Fibroblast of skin of back (primary cell): ENCODE data around the gene DIDO1.
"Not testable (repeated sequence)": the region's sequence is repeated elsewhere in the genome, so short reads cannot be mapped to it uniquely, and the experiment has no call there.

Experiments used
- DNase-seq: peaks from one replicate; pipeline ENCODE4 v3.0.0-alpha.2; 2013

Gene DIDO1

DNA sequence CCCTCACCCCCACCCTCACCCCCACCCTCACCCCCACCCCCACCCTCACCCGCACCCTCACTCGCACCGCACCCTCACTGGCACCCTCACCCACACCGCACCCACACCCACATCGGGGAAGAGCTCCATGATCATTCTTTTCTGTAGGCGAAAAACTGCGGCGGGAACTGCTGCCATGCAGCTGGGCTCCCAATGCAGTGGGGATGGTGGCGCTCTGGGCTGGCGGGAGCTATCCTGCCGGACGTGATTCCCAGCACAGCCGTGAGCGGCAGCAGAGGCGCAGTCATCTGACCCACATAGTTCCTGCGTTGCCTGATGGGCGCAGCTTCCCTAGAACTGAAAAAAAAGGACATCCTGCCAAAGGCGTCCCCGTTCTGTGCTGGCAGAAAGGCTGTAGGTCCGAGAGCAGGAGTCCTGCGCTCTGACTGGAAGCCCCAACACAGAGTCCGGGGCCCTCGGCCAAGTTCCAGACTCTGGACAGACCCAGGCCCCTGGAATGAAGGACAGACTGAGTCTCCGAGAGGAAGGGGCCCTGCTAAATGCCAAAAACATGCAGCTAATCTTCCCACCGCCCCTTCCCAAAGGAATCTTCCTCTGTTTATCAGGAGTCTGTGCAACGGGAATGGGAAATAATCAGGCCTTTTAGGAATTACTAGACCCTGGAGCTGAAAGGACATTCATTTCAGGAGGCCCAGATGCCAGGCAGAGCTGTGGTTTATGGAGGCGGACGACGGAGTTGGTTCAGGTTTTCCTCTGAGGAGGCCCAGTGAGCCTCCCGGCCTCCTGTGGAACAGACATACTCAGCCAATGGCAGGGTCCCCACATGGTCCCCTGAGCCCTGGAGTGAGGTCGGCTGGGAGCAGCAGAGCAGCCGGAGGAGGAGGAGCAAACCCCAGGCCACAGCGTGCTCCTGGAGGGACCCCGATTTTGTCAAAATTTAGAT is 50.6 kb downstream of the DIDO1 start:
- DNase-seq: peak; percentile 89

GRCh38 chr20:62874964-62875344 is 51.4 kb downstream of the DIDO1 start:
- DNase-seq: no peak

GRCh38 chr20:62873681-62874031 is 52.6 kb downstream of the DIDO1 start:
- peak; percentile 62 for DNase-seq

- no peak for DNase-seq
Observed at GRCh38 chr20:62873280-62873679, 53.0 kb downstream of the DIDO1 start.

DNA sequence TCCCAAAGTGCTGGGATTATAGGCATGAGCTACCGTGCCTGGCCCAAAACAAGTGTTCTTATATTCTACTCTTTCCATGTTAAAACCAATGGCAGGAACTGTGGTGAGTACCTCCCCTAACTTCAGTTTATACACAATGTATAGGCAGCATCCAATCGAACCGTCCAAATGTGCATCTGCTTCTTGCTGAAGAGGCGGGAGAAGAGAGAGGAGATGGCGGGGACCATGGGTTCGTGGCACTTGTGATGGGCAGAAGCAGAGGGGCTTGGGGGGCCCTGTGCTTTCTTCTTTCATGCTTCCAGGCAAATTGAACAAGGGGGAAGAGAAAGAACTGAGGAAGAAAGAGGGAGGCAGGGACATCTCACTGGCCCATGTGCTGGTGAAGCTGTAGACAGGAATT is 53.4 kb downstream of the DIDO1 start:
- DNase-seq: no peak

- no peak for DNase-seq
Observed at GRCh38 chr20:62872184-62872847, 54.0 kb downstream of the DIDO1 start.

DNA sequence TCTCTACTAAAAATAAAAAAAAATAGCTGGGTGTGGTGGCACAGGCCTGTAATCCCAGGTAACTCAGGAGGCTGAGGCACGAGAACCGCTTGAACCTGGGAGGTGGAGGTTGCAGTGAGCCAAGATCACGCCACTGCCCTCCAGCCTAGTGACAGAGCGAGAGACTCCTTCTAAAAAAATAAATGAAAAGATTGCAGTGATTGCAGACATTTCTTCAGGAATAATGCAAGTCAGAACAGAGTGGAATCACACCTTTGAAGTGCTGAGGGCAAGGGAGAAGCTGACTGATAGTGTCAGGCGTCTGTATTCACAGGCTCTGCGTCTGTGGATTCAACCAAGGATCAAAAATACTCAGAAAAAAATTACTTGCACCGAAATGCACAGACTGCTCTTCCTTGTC is 62.1 kb downstream of the DIDO1 start:
- no peak for DNase-seq

DNA sequence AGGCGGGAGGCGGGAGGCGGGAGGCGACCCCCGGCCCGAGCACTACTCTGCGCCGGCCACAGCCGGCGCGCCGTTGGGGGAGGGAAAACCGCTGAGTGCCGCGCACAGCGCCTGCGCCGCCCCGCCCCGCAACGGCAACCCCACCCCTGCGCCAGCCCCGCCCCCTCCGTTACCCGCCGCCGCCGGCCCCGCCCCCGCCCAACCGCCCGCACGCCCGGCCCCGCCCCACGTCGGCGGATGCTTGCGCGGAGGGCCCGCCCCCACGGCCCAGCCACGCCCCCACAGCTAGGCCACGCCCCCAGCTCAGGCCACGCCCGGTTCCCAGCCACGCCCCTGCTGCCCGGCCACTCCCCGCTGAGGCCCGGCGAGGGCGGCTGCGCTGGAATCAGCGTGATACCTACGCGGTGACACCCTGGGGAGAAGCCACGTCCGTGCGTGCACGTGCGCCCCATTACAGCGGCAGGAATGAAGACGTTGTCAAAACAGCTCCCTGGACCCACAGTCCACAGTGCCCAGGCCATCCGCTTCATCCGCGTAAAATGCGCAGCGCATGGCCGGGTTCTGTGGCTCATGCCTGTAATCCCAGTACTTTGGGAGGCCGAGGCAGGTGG is 64.5 kb downstream of the DIDO1 start, which contains the start of gene TCFL5:
Gene TCFL5, minus strand, starts transcription at position 97 of the 611 bp plus-strand sequence. CDS start 152 bp downstream, outside the sequence.
- peak; percentile 70 for DNase-seq

DNA sequence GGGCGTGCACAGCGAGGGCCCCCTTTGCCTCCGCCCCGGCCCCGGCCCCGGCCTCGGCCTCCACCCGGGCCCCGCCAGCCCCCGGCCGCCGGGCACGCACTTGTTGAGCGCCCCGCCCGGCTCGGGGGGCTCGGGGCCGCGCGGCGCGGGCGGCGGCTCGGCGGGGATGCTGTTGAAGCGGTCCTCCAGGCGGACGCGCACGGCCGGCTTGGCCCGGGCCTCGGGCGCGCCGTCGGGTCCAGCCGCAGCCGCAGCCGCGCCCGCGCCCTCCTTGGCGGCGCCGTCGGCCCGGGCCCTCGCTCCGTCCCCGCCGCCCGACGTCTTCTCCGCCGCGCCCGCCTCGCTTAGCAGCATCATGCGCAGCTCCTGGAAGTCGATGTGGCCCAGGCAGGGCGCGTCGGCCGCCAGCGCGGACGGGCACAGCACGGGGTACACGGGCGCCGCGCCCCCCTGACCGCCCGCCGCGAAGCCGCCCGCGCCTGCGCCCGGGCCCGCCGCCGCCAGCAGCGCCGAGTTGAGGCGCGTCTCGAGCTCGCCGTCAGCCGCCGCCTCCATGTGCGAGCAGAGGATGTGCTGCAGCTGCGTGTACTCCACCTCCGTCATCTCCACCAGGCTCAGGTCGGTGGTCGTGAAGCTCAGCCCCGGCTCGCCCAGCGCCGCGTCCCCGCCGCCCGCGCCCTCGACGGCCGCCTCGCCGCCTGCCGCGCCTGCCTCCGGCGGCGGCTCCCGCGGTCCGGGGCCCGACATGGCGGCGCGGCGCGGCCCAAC is 65.2 kb downstream of the DIDO1 start:
- peak; percentile 19 for DNase-seq

DNA sequence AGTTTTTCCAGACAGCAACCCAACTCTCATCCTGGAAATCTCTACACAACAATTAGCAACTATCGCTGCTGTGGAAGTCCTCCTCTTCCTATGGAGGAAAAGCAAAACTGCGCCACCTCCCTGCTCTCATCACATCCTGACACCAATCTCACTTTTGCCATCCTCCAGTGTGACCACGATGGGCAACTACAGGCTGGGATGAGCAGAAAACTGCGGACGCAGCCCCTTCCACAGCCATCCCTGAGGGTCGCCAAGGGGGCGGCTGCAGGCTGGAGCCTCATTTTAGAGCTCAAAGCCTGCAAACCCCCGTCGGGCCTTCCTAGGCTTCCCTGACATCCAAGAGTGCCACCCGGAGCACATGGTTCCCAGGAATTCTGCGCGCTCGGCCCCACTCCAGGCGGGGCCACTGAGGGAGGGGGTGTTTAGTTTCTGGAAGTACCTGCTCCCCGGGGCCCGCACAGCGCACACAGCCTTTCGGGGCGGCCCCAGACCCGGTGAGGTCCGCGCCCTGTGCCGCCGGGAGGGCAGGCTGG is 65.8 kb downstream of the DIDO1 start:
- peak; percentile 44 for DNase-seq

DNA sequence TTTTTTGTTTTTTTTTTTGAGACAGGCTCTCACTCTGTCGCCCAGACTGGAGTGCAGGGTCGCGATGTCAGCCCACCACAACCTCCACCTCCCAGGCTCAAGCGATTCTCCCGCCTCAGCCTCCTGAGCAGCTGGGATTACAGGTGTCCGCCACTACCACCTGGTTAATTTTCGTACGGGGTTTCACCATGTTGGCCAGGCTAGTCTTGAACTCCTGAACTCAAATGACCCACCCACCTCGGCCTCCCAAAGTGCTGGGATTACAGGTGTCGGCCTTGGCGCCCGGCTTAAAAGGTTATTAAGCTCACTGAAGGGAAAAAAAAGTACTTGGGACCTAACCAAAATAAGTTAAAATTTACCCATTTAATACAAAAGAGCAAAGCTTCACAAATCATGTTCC is 66.6 kb downstream of the DIDO1 start:
- no peak for DNase-seq

GRCh38 chr20:62858058-62858830 is 68.1 kb downstream of the DIDO1 start:
- no peak for DNase-seq

GRCh38 chr20:62856931-62857619 is 69.2 kb downstream of the DIDO1 start:
- no peak for DNase-seq

GRCh38 chr20:62855120-62855519 is 71.2 kb downstream of the DIDO1 start:
- no peak for DNase-seq

GRCh38 chr20:62854121-62854520 is 72.2 kb downstream of the DIDO1 start:
- no peak for DNase-seq

- not testable (repeated sequence) for DNase-seq
Observed at GRCh38 chr20:62853304-62853703, 73.0 kb downstream of the DIDO1 start.

- no peak for DNase-seq
Observed at GRCh38 chr20:62852841-62853240, 73.5 kb downstream of the DIDO1 start.

DNA sequence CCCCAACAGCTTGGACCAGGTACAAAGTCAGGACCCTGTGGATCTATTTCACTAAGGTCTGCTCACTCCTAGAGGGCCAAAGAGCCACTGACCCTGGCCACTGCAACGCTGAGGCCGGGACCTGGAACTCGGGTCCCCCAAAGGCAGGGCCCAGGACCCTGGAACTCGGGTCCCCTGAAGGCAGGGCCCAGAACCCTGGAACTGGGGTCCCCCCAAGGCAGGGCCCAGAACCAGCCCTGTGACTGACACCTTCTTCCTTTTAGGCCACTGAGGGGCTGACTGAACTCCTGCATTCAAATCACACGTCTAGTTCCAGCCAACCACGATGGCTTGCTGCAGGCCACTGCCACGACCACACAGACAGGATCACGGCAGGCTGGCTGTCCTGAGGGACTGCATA is 74.1 kb downstream of the DIDO1 start:
- no peak for DNase-seq

DNA sequence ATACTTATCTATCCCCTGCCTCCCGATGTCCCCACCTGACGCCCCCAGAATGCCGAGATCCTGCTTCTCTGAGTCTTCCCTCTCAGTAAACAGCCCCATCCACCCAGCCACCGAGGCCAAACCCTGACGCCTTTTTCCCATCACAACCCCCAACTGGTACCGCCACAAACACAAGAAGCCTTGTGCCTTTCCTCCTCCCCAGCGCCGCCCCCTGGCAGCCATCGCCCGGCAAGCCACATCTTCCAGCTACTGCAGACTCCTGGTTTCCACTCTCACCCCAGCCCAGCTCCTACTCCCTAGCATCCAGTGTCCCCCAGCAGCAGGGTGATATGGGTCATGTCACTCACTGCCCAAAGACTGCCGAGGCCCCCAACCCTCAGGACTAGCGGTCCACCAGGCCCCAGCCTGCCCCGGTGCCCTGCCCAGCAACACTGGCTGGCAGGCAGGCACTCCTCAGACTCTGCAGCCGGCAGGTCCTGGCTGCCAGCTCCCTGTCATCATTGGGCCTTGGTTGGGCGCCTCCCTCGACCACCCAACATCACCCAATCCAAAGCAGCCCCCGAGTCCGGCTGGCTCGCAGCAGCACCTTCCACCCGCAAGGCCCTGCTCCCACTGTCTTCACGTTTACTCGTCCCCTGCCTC is 75.9 kb downstream of the DIDO1 start:
- DNase-seq: no peak

DNA sequence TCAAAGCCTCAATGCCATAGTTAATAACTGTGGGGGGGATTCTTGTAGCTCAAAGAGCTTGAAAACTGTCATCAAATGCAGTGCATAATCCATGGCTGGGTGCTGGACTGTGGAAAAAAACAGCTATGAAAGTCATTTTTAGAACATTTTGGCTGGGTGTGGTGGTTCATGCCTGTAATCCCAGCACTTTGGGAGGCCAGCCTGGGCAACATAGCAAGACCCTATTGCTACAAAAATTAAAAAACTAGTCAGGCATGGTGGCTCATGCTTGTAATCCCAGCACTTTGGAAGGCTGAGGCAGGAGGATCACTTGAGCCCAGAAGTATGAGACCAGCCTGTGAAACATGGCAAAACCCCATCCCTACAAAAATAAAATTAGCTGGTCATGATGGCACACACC is 76.9 kb downstream of the DIDO1 start:
- DNase-seq: no peak
